Measurements from ENCODE around the gene SH3BP4. TPM values are rescaled to one million over a fixed set of nuclear protein-coding genes. Genes with fewer than 3 reads are reported as not detected.

Gene SH3BP4
- total and polyA plus RNA-seq, 7 donors: 4.8 to 22.8 (median 14.0) TPM

DNA sequence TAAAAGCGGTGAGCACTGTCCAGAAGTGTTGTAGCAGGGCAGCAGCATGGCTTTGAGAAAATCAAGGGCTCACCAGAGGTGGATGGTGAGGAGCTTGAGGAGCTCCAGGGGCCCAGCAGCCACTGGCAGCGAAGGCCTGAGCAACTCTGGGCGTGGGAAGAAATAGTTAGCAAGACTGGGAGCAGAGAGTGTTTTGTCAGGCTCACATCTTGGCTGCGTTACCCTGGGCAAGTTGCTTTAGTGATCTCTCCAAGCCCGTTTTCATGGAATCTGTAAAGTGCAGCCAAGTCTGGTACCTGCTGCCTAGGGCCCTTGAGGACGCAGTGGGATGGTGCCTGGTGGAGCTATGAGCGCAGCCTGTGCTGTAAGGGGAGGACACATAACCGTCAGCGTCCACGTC, 78.3 kb downstream of the SH3BP4 start:
- no peak for DNase-seq
- TF ChIP-seq POLR2AphosphoS5 (IDR thresholded peaks at IDR 0.05): no peak
- no peak for TF ChIP-seq EP300 (IDR thresholded peaks at IDR 0.05)
- TF ChIP-seq, protein P1, sequence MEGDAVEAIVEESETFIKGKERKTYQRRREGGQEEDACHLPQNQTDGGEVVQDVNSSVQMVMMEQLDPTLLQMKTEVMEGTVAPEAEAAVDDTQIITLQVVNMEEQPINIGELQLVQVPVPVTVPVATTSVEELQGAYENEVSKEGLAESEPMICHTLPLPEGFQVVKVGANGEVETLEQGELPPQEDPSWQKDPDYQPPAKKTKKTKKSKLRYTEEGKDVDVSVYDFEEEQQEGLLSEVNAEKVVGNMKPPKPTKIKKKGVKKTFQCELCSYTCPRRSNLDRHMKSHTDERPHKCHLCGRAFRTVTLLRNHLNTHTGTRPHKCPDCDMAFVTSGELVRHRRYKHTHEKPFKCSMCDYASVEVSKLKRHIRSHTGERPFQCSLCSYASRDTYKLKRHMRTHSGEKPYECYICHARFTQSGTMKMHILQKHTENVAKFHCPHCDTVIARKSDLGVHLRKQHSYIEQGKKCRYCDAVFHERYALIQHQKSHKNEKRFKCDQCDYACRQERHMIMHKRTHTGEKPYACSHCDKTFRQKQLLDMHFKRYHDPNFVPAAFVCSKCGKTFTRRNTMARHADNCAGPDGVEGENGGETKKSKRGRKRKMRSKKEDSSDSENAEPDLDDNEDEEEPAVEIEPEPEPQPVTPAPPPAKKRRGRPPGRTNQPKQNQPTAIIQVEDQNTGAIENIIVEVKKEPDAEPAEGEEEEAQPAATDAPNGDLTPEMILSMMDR (IDR thresholded peaks at IDR 0.05): no peak
- TF ChIP-seq POLR2A (IDR thresholded peaks at IDR 0.05): no peak
- 90 to 93% methylated on average over 10 of the region's 10 CpGs for WGBS, 2 donors
- intact Hi-C loops (cut with DNase I): no loop called here
- H3K36me3 ChIP-seq: no peaks in the 10 kb centered on the region
- no peak overlapping the region for H3K4me3 ChIP-seq
- no peaks in the 10 kb centered on the region for H3K9me3 ChIP-seq
- peaks cover 0 to 48% (median 23%) of the 10 kb centered on the region in 4 donors for H3K4me1 ChIP-seq
- peak overlapping the region in 2 of 4 donors; percentile 8 to 10 for H3K27ac ChIP-seq
- no peaks in the 10 kb centered on the region for H3K27me3 ChIP-seq

DNA sequence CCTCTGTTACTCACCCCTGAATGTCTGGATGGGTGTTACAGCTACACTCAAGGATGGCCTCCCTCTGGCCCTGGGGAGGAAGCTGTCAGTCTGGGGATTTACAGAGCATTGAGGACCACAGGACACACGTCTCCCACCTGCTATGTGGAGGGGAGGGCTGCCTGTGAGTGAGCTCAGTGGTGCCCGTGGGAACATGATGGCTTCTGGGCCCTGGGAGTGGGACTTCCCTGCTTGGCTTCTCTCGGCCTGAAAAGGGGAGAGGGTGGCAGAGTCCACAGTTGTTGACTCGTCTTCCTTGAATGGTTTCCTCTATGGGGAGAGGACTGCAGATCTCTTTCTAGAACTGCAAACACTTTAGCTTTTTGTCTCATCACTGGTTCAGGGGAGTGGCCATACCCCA, 79.1 kb downstream of the SH3BP4 start:
- intact Hi-C loops (cut with DNase I): no loop called here
- Histone ChIP-seq H3K4me3 (no peak overlapping the region), H3K4me1 (peaks cover 0 to 40% (median 22%) of the 10 kb centered on the region in 4 donors), H3K36me3 (no peaks in the 10 kb centered on the region), H3K9me3 (no peaks in the 10 kb centered on the region), H3K27me3 (no peaks in the 10 kb centered on the region), H3K27ac (no peak overlapping the region)
- DNase-seq: no peak
- 65 to 72% methylated on average over 4 of the region's 4 CpGs for WGBS, 2 donors
- TF ChIP-seq, protein P1 (IDR thresholded peaks at IDR 0.05): no peak
- TF ChIP-seq EP300 (IDR thresholded peaks at IDR 0.05) (no peak), POLR2A (IDR thresholded peaks at IDR 0.05) (no peak), POLR2AphosphoS5 (IDR thresholded peaks at IDR 0.05) (no peak)

DNA sequence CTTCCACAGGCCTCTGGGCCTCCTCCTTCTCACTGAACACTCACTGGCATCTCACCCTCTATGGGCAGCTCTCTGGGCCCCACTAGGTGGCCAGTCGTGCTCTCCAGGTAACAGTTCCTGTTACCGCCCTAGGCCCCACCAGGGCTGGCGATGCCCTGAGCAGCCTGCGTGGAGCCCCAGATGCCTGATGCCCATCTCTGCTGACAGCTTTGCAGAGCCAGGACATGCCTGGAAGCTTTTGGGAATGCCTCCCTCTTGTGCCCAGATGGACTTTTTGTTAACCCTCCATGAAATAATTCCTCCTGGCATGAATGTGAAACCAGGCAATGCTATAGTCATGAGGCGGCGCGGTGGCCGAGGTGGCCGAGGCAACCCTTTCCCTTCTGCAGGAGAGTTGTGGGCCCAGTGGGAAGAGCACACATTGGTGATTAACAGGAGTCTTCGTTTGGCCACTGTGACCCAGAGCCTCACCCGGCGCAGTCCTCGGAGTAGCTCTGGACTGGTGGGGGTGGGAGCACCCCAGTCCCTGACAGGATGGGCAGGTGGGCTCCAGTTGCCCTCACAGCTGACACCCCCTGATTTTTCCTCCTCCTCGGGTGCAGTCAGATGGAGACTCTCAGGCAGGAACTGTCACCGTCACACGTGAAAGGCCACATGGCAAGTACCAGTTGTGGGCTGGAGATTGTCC, 80.0 kb downstream of the SH3BP4 start:
- Histone ChIP-seq H3K9me3 (no peaks in the 10 kb centered on the region), H3K36me3 (no peaks in the 10 kb centered on the region), H3K4me3 (no peak overlapping the region), H3K4me1 (peaks cover 0 to 31% (median 15%) of the 10 kb centered on the region in 4 donors), H3K27ac (no peak overlapping the region), H3K27me3 (no peaks in the 10 kb centered on the region)
- TF ChIP-seq, protein P1 (IDR thresholded peaks at IDR 0.05): no peak
- no peak for TF ChIP-seq EP300 (IDR thresholded peaks at IDR 0.05)
- intact Hi-C loops (cut with DNase I): no loop called here
- DNase-seq: no peak
- WGBS, 2 donors: 85 to 94% methylated on average over 16 of the region's 16 CpGs

GRCh38 chr2:235032466-235032865, 80.6 kb downstream of the SH3BP4 start:
- intact Hi-C loops (cut with DNase I): no loop called here
- TF ChIP-seq EP300 (IDR thresholded peaks at IDR 0.05) (no peak), POLR2A (IDR thresholded peaks at IDR 0.05) (no peak), POLR2AphosphoS5 (IDR thresholded peaks at IDR 0.05) (no peak)
- TF ChIP-seq, protein P1 (IDR thresholded peaks at IDR 0.05): no peak
- DNase-seq: no peak
- Histone ChIP-seq H3K9me3 (no peaks in the 10 kb centered on the region), H3K36me3 (no peaks in the 10 kb centered on the region), H3K27ac (no peak overlapping the region), H3K4me1 (peaks cover 0 to 25% (median 9%) of the 10 kb centered on the region in 4 donors), H3K4me3 (no peak overlapping the region), H3K27me3 (no peaks in the 10 kb centered on the region)
- 95 to 96% methylated on average over 16 of the region's 16 CpGs for WGBS, 2 donors

GRCh38 chr2:235032949-235033348, 81.1 kb downstream of the SH3BP4 start:
- intact Hi-C loops (cut with DNase I): no loop called here
- Histone ChIP-seq H3K36me3 (no peaks in the 10 kb centered on the region), H3K27ac (no peak overlapping the region), H3K4me3 (no peak overlapping the region), H3K4me1 (peaks cover 0 to 20% (median 7%) of the 10 kb centered on the region in 4 donors), H3K9me3 (no peaks in the 10 kb centered on the region), H3K27me3 (no peaks in the 10 kb centered on the region)
- 91 to 94% methylated on average over 10 of the region's 10 CpGs for WGBS, 2 donors
- no peak for DNase-seq
- TF ChIP-seq EP300 (IDR thresholded peaks at IDR 0.05) (no peak), POLR2AphosphoS5 (IDR thresholded peaks at IDR 0.05) (no peak), POLR2A (IDR thresholded peaks at IDR 0.05) (no peak)
- TF ChIP-seq, protein P1 (IDR thresholded peaks at IDR 0.05): no peak
